IMR-90 (cell line): ENCODE measurements around the gene SLC25A22.

Experiments
- BHLHE40 ChIP-seq: fragments of 150-350 bp; IDR thresholded peaks from 2 replicates; pipeline ENCODE4 v1.6.1; 2016; ENCODE audit warnings: mild to moderate bottlenecking, low read depth, low read length
- CEBPB ChIP-seq: IDR thresholded peaks from 2 replicates; pipeline ENCODE4 v1.6.1; 2012; ENCODE audit warnings: low read depth, low read length, improper control_type of control experiment
- CHD1 ChIP-seq: IDR thresholded peaks from 2 replicates; pipeline ENCODE4 v1.6.1; 2012; ENCODE audit warnings: low read depth, low read length, improper control_type of control experiment
- FOS ChIP-seq: fragments of 150-350 bp; IDR thresholded peaks from 2 replicates; pipeline ENCODE4 v1.6.1; 2016; ENCODE audit warnings: low read depth, low read length
- MAFK ChIP-seq: IDR thresholded peaks from 2 replicates; pipeline ENCODE4 v1.6.1; 2012; ENCODE audit warnings: low read depth, low read length, improper control_type of control experiment
- MAZ ChIP-seq: IDR thresholded peaks from 2 replicates; pipeline ENCODE4 v1.6.1; 2012; ENCODE audit warnings: low read depth, mild to moderate bottlenecking, low read length, improper control_type of control experiment, moderate library complexity, borderline replicate concordance
- MXI1 ChIP-seq: IDR thresholded peaks from 2 replicates; pipeline ENCODE4 v1.6.1; 2012; ENCODE audit warnings: low read depth, mild to moderate bottlenecking, low read length, moderate library complexity, borderline replicate concordance
- NFE2L2 ChIP-seq: fragments of 150-350 bp; IDR thresholded peaks from 2 replicates; pipeline ENCODE4 v1.6.1; 2016; ENCODE audit warnings: low read depth, mild to moderate bottlenecking, low read length
- POLR2A ChIP-seq: IDR thresholded peaks from 2 replicates; pipeline ENCODE4 v1.6.1; 2012; ENCODE audit warnings: mild to moderate bottlenecking, low read depth, low read length
- RAD21 ChIP-seq: IDR thresholded peaks from 2 replicates; pipeline ENCODE4 v1.6.1; 2012; ENCODE audit warnings: low read length, improper control_type of control experiment
- RCOR1 ChIP-seq: IDR thresholded peaks from 2 replicates; pipeline ENCODE4 v1.6.1; 2012; ENCODE audit warnings: mild to moderate bottlenecking, low read length, improper control_type of control experiment; ENCODE audit not compliant: insufficient replicate concordance
- RFX5 ChIP-seq: IDR thresholded peaks from 2 replicates; pipeline ENCODE4 v1.8.0; 2012; ENCODE audit warnings: low read depth, mild to moderate bottlenecking, low read length, moderate library complexity
- SMC3 ChIP-seq: fragments of 150-350 bp; IDR thresholded peaks from 2 replicates; pipeline ENCODE4 v1.6.1; 2016; ENCODE audit warnings: low read depth, mild to moderate bottlenecking, antibody characterized with exemption, low read length, moderate library complexity
- TF ChIP-seq, protein P1 (sequence below): conservative IDR thresholded peaks from 2 replicates; pipeline ENCODE4 v1.5.1; 2012; ENCODE audit warnings: mild to moderate bottlenecking, low read depth, low read length, improper control_type of control experiment

DNA sequence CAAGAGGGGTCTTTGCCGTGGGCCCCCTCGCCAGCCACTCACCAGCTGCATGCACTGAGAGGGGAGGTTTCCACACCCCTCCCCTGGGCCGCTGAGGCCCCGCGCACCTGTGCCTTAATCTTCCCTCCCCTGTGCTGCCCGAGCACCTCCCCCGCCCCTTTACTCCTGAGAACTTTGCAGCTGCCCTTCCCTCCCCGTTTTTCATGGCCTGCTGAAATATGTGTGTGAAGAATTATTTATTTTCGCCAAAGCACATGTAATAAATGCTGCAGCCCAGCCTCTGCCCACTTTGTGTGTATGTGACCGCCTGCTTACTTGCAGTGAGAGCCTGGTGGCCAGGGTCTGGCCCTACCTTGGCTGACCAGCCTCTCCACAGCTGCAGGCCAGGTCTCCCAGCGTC, 26.9 kb upstream of the SLC25A22 start:
- TF ChIP-seq, protein P1, sequence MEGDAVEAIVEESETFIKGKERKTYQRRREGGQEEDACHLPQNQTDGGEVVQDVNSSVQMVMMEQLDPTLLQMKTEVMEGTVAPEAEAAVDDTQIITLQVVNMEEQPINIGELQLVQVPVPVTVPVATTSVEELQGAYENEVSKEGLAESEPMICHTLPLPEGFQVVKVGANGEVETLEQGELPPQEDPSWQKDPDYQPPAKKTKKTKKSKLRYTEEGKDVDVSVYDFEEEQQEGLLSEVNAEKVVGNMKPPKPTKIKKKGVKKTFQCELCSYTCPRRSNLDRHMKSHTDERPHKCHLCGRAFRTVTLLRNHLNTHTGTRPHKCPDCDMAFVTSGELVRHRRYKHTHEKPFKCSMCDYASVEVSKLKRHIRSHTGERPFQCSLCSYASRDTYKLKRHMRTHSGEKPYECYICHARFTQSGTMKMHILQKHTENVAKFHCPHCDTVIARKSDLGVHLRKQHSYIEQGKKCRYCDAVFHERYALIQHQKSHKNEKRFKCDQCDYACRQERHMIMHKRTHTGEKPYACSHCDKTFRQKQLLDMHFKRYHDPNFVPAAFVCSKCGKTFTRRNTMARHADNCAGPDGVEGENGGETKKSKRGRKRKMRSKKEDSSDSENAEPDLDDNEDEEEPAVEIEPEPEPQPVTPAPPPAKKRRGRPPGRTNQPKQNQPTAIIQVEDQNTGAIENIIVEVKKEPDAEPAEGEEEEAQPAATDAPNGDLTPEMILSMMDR, result no peak
- TF ChIP-seq RAD21, result no peak
- TF ChIP-seq POLR2A, result no peak
- no peak for TF ChIP-seq MAZ
- no peak for TF ChIP-seq NFE2L2
- TF ChIP-seq CEBPB, result no peak
- TF ChIP-seq MXI1, result no peak
- no peak for TF ChIP-seq BHLHE40
- TF ChIP-seq SMC3, result no peak
- no peak for TF ChIP-seq RCOR1
- no peak for TF ChIP-seq CHD1
- no peak for TF ChIP-seq MAFK
- TF ChIP-seq FOS, result no peak
- no peak for TF ChIP-seq RFX5
